ENCODE results near the gene KLRB1.

KLRB1 gene

DNA sequence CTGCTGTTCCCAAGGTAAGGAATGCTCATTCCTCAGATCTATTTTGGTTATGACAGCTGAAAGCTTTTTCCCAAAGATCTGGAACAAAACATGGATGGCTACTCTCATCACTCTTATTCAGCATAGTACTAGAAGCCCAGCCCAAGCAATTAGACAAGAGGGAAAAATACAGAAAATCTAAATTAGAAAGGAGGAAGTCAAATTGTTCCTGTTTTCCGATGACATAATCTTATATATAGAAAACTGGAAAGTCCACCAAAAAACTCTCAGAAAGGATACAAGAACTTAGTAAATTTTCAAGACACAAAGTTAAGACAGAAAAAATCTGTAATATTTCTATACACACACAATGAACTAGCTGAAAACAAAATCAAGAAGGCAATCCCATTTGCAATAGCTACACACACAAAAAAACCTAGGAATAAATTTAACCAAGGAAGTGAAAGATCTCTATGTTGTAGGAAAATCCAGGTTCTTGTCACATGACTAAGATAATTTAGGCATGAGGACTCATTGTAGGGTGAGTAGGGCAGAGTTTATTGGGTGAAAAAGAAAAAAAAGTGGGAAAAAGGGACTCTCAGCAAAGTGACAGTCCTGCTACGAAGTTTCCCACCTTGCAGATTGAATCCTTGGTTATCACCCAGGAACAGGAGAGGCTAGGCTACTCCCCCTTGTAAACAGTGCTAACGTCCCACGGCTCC is 28.6 kb upstream of the KLRB1 start:
- Histone ChIP-seq H3K27me3 (ENCODE audit: control insufficient read depth, low read length) (no peaks in the 10 kb centered on the region), H3K27ac (ENCODE audit: low read depth, low read length) (no peak overlapping the region), H4K20me1 (ENCODE audit: control insufficient read depth, insufficient read depth, low read depth, low read length) (no peaks in the 10 kb centered on the region), H3K9me2 (replicated peaks; ENCODE audit: control insufficient read depth, low read length) (no peaks in the 10 kb centered on the region), H3K4me2 (ENCODE audit: low read length) (peak overlapping the region; percentile 38), H3K4me1 (ENCODE audit: control insufficient read depth, low read length) (peaks cover 47% of the 10 kb centered on the region), H3K79me2 (ENCODE audit: control insufficient read depth, low read length) (no peaks in the 10 kb centered on the region), H3F3A (ENCODE audit: control insufficient read depth, insufficient read depth) (no peaks in the 10 kb centered on the region), H3K9me3 (ENCODE audit: control insufficient read depth, insufficient read depth, low read length) (peaks cover 12% of the 10 kb centered on the region; the same call in 1 of the 2 replicates), H3K4me3 (ENCODE audit: low read length) (peak overlapping the region; percentile 25), H3K36me3 (ENCODE audit: control insufficient read depth, low read length) (peaks cover 3% of the 10 kb centered on the region; the same call in 1 of the 2 replicates)
- TF ChIP-seq, protein P1, sequence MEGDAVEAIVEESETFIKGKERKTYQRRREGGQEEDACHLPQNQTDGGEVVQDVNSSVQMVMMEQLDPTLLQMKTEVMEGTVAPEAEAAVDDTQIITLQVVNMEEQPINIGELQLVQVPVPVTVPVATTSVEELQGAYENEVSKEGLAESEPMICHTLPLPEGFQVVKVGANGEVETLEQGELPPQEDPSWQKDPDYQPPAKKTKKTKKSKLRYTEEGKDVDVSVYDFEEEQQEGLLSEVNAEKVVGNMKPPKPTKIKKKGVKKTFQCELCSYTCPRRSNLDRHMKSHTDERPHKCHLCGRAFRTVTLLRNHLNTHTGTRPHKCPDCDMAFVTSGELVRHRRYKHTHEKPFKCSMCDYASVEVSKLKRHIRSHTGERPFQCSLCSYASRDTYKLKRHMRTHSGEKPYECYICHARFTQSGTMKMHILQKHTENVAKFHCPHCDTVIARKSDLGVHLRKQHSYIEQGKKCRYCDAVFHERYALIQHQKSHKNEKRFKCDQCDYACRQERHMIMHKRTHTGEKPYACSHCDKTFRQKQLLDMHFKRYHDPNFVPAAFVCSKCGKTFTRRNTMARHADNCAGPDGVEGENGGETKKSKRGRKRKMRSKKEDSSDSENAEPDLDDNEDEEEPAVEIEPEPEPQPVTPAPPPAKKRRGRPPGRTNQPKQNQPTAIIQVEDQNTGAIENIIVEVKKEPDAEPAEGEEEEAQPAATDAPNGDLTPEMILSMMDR (IDR thresholded peaks at IDR 0.05; ENCODE audit: low read depth, low read length, poor library complexity, severe bottlenecking) = no peak
- TF ChIP-seq EZH2phosphoT487 (IDR thresholded peaks at IDR 0.05; ENCODE audit: borderline replicate concordance, low read length) = no peak

DNA sequence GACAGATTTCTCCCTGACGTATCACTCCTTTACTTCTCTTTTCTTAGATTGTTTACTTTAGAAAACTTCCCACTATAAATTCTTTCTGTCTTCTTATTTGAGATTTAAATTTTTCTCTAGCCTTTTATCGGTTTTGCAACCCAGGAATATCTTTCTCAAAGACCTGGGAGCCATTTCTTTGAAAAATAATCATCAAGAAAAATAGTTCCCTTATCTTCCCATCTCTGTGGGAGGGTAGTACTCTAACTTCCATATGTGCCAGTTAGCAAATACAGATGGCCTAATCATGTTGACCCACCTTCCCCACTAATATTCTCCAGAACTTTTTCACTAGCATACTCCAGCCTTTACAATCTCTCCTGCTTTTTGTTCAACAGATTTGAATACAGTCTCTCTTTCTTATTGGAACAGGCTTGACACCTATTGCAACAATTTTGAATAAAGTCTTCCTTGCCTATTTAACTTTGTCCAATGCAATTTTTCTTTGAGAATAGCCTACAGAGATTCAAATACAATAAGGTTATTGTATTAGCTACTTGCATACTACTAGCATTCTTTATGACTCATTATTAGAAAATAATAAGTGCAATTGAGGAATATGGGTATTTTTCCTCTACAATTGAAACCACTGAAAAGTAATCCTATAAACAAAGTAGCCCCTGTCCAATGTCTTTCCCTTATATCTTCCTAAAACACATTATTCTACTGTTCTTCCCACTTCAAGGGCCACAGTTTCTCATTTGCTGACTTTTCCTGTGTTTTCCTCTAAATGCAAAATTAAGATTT is 27.4 kb upstream of the KLRB1 start:
- peaks cover 47% of the 10 kb centered on the region for H3K4me1 ChIP-seq (ENCODE audit: control insufficient read depth, low read length)
- no peaks in the 10 kb centered on the region for H3K27me3 ChIP-seq (ENCODE audit: control insufficient read depth, low read length)
- H3F3A ChIP-seq (ENCODE audit: control insufficient read depth, insufficient read depth) = no peaks in the 10 kb centered on the region
- TF ChIP-seq, protein P1 (IDR thresholded peaks at IDR 0.05; ENCODE audit: low read depth, low read length, poor library complexity, severe bottlenecking) = no peak
- TF ChIP-seq EZH2phosphoT487 (IDR thresholded peaks at IDR 0.05; ENCODE audit: borderline replicate concordance, low read length) = no peak
- no peaks in the 10 kb centered on the region for H3K9me2 ChIP-seq (replicated peaks; ENCODE audit: control insufficient read depth, low read length)
- no peaks in the 10 kb centered on the region for H3K79me2 ChIP-seq (ENCODE audit: control insufficient read depth, low read length)
- no peak overlapping the region for H3K27ac ChIP-seq (ENCODE audit: low read depth, low read length)
- peaks cover 3% of the 10 kb centered on the region; the same call in 1 of the 2 replicates for H3K36me3 ChIP-seq (ENCODE audit: control insufficient read depth, low read length)
- peak overlapping the region; percentile 41 for H3K4me2 ChIP-seq (ENCODE audit: low read length)
- H4K20me1 ChIP-seq (ENCODE audit: control insufficient read depth, insufficient read depth, low read depth, low read length) = no peaks in the 10 kb centered on the region
- H3K4me3 ChIP-seq (ENCODE audit: low read length) = peak overlapping the region; percentile 25
- H3K9me3 ChIP-seq (ENCODE audit: control insufficient read depth, insufficient read depth, low read length) = peaks cover 12% of the 10 kb centered on the region; the same call in 1 of the 2 replicates

DNA sequence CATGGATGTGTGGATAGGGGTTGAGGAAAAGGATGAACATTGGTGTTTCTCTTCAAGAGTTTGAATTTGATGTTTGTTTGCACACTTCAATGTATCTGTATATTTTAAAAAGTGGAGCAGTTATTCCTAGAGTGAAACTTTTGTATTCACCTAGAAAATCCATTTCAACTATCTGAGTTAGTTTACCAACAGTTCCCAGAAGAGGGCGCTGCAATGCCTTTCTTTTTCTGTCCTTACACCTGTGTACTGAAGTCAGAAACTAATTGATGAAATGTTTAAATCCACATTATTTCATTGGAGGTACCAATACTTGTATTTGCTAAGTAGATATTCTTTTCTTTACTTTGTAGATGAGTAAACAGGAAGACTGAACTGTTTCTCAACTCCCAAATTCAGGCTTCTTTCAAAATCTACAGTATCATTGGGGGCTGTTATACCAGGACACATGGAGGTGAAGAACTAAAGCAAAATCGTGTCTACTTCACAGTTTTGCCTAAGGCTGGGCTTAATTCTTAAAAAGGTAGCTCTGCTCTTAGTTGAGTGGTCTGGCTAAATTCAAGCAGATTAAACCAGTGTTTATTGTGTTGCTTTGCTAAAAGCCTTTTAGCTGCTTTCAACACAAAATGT is 26.6 kb upstream of the KLRB1 start:
- Histone ChIP-seq H3K36me3 (ENCODE audit: control insufficient read depth, low read length) (peaks cover 3% of the 10 kb centered on the region; the same call in 1 of the 2 replicates), H3K4me2 (ENCODE audit: low read length) (peak overlapping the region; percentile 41), H3K4me1 (ENCODE audit: control insufficient read depth, low read length) (peaks cover 47% of the 10 kb centered on the region), H4K20me1 (ENCODE audit: control insufficient read depth, insufficient read depth, low read depth, low read length) (no peaks in the 10 kb centered on the region), H3K27me3 (ENCODE audit: control insufficient read depth, low read length) (no peaks in the 10 kb centered on the region), H3K4me3 (ENCODE audit: low read length) (no peak overlapping the region), H3K9me3 (ENCODE audit: control insufficient read depth, insufficient read depth, low read length) (peaks cover 12% of the 10 kb centered on the region; the same call in 1 of the 2 replicates), H3K9me2 (replicated peaks; ENCODE audit: control insufficient read depth, low read length) (no peaks in the 10 kb centered on the region), H3K79me2 (ENCODE audit: control insufficient read depth, low read length) (no peaks in the 10 kb centered on the region), H3F3A (ENCODE audit: control insufficient read depth, insufficient read depth) (no peaks in the 10 kb centered on the region), H3K27ac (ENCODE audit: low read depth, low read length) (no peak overlapping the region)
- TF ChIP-seq EZH2phosphoT487 (IDR thresholded peaks at IDR 0.05; ENCODE audit: borderline replicate concordance, low read length) = no peak
- TF ChIP-seq, protein P1 (IDR thresholded peaks at IDR 0.05; ENCODE audit: low read depth, low read length, poor library complexity, severe bottlenecking) = peak; percentile 81

Data from DOHH2 (cell line).